Fibroblast of lung (primary cell): ENCODE data around the gene PTPRH.

Experiments used
- CTCF ChIP-seq, 2 donors: IDR thresholded peaks in 1 of 2; conservative IDR thresholded peaks in 1 of 2; 1 replicate in 1 of 2; 2 replicates in 1 of 2; pipeline ENCODE4 v1.5.1; 2011 to 2012; ENCODE audit warnings: low read length in 2 of 2, control low read depth in 1 of 2, inconsistent platforms in 1 of 2, low read depth in 1 of 2, mild to moderate bottlenecking in 1 of 2
- EZH2 ChIP-seq: IDR thresholded peaks from 2 replicates; pipeline ENCODE4 v1.5.1; 2012; ENCODE audit warnings: low read length, control low read depth, mild to moderate bottlenecking; ENCODE audit errors: missing control alignments

DNA sequence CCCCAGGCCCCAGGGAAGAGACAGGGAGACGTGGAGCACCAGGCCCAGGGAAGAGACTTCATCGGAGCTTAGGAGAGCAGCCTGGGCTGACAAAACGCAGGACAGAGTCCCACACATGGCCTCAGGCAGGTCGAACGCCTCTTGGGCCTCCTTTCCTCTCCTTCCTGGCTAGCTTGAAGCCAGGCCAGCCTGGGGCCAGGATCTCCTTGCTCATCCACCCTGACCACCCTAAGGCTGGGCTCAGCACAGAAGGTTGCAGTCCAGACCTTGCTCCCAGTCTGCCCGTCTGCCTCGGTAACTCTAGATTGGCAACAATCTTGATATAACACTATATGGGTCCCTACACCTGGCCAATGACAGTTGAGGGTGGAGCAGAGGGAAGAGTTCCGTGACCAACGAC lies 39.4 kb upstream of the PTPRH start:
- TF ChIP-seq CTCF (conservative IDR thresholded peaks at IDR 0.05 in 1 of 2, IDR thresholded peaks at IDR 0.05 in 1 of 2; ENCODE audit: low read depth in 1 of 2, low read length in 2 of 2) (no peak), EZH2 (no peak)
